Neural progenitor cell (in vitro differentiated cells): Measurements from ENCODE around the gene KIFC3. TPM values are rescaled to one million over a fixed set of nuclear protein-coding genes. Genes with fewer than 3 reads are reported as not detected.

ENCODE experiments used
- DNase-seq: peaks from one replicate; pipeline ENCODE4 v3.0.0-alpha.2; 2016; ENCODE audit warnings: low spot score
- H2AFZ ChIP-seq: fragments of 200-600 bp; sonication (generic); replicated peaks from 2 replicates; pipeline ENCODE4 v1.6.1; 2016; ENCODE audit warnings: antibody characterized with exemption
- H3F3A ChIP-seq: fragments of 200-600 bp; sonication (generic); 2 replicates; pipeline ENCODE4 v1.6.1; 2016; ENCODE audit warnings: antibody characterized with exemption, low read depth
- H3K27ac ChIP-seq: fragments of 200-600 bp; sonication (generic); 2 replicates; pipeline ENCODE4 v1.5.1; 2016; ENCODE audit warnings: mild to moderate bottlenecking
- H3K27me3 ChIP-seq: fragments of 200-600 bp; sonication (generic); 2 replicates; pipeline ENCODE4 v1.6.1; 2016; ENCODE audit warnings: mild to moderate bottlenecking, moderate library complexity
- H3K36me3 ChIP-seq: fragments of 200-600 bp; sonication (generic); 2 replicates; pipeline ENCODE4 v1.5.1; 2016
- H3K4me1 ChIP-seq: fragments of 200-600 bp; sonication (generic); 2 replicates; pipeline ENCODE4 v1.6.1; 2016; ENCODE audit warnings: mixed run types
- H3K4me2 ChIP-seq: fragments of 200-600 bp; sonication (generic); 2 replicates; pipeline ENCODE4 v1.6.1; 2016
- H3K4me3 ChIP-seq: fragments of 200-600 bp; sonication (generic); 2 replicates; pipeline ENCODE4 v1.5.1; 2016
- H3K79me2 ChIP-seq: fragments of 200-600 bp; sonication (generic); 2 replicates; pipeline ENCODE4 v1.6.1; 2016; ENCODE audit warnings: low read depth
- H3K9ac ChIP-seq: fragments of 200-600 bp; sonication (generic); 2 replicates; pipeline ENCODE4 v1.6.1; 2016
- H3K9me3 ChIP-seq: fragments of 200-600 bp; sonication (generic); 2 replicates; pipeline ENCODE4 v1.5.1; 2016; ENCODE audit warnings: low read depth
- H4K20me1 ChIP-seq: fragments of 200-600 bp; sonication (generic); 2 replicates; pipeline ENCODE4 v1.6.1; 2016; ENCODE audit warnings: low read depth
- H3K27ac Mint-ChIP-seq: 3 replicates; pipeline ENCODE4 v1.8.0; 2021; ENCODE audit warnings: mixed read lengths
- H3K27me3 Mint-ChIP-seq: 2 replicates; pipeline ENCODE4 v1.8.0; 2022; ENCODE audit warnings: low read depth, mild to moderate bottlenecking, inconsistent platforms, moderate library complexity, mixed read lengths; ENCODE audit not compliant: insufficient read depth
- H3K36me3 Mint-ChIP-seq: 3 replicates; pipeline ENCODE4 v1.8.0; 2021; ENCODE audit warnings: mixed read lengths
- H3K4me1 Mint-ChIP-seq: 3 replicates; pipeline ENCODE4 v1.8.0; 2021; ENCODE audit warnings: mixed read lengths
- H3K4me3 Mint-ChIP-seq: 3 replicates; pipeline ENCODE4 v1.8.0; 2021; ENCODE audit warnings: mild to moderate bottlenecking, moderate library complexity, mixed read lengths
- H3K9me3 Mint-ChIP-seq: 3 replicates; pipeline ENCODE4 v1.8.0; 2020; ENCODE audit warnings: mixed read lengths
- EZH2 ChIP-seq: fragments of 200-600 bp; sonication (generic); IDR thresholded peaks from 2 replicates; pipeline ENCODE4 v1.6.1; 2017; ENCODE audit warnings: antibody characterized with exemption, mild to moderate bottlenecking, moderate library complexity
- EZH2phosphoT487 ChIP-seq: fragments of 200-600 bp; sonication (generic); IDR thresholded peaks from 2 replicates; pipeline ENCODE4 v1.6.1; 2017; ENCODE audit warnings: antibody characterized with exemption
- total RNA-seq: library from RNA; depleted of rRNA; stranded (reverse); fragments of >200 nt; gene quantifications from 2 replicates; pipeline ENCODE4 v1.2.3, GENCODE V29; 2015; ENCODE audit warnings: low replicate concordance
- TF ChIP-seq, protein P1 (sequence below): fragments of 200-600 bp; sonication (generic); IDR thresholded peaks from 2 replicates; pipeline ENCODE4 v1.5.1; 2017; ENCODE audit warnings: antibody characterized with exemption, mild to moderate bottlenecking

The KIFC3 gene
- total RNA-seq, 1 donor from 2014 or later: 0.28 TPM

DNA sequence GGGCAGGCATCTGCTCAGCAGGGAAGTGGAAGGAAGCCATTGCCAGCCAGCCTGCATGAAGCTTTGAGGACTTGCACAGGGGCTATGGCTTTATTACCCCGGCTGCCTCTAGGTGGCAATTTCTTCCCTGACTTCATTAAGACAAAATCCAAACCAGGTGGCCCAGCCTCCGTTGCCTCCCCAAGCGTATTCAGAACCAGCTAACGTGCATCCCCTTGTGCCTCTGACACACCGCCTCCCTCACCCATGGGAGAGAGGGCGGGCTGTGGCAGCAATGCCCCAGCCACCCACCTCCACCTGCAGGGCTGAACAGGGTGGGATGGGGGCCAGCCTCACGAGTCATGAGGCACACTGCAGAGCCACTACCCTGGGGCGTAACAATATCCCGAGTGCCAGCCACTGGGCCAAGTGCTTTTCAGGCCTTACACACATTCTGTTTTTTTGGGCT, 6.8 kb downstream of the KIFC3 start:
- Histone ChIP-seq H3K9ac (no peak overlapping the region), H3F3A (no peaks in the 10 kb centered on the region), H3K27me3 (peaks cover 43% of the 10 kb centered on the region), H3K36me3 (no peaks in the 10 kb centered on the region), H3K9me3 (no peaks in the 10 kb centered on the region), H3K79me2 (no peaks in the 10 kb centered on the region), H2AFZ (peak overlapping the region; percentile 95), H3K4me3 (no peak overlapping the region), H3K4me1 (peaks cover 13% of the 10 kb centered on the region), H3K4me2 (no peak overlapping the region), H4K20me1 (peaks cover 2% of the 10 kb centered on the region), H3K27ac (no peak overlapping the region)
- no peak overlapping the region for H3K27ac Mint-ChIP-seq
- H3K9me3 Mint-ChIP-seq: no peaks in the 10 kb centered on the region
- peaks cover 2% of the 10 kb centered on the region for H3K36me3 Mint-ChIP-seq
- peak; percentile 78 for DNase-seq
- TF ChIP-seq EZH2 (no peak), EZH2phosphoT487 (no peak)
- TF ChIP-seq, protein P1, sequence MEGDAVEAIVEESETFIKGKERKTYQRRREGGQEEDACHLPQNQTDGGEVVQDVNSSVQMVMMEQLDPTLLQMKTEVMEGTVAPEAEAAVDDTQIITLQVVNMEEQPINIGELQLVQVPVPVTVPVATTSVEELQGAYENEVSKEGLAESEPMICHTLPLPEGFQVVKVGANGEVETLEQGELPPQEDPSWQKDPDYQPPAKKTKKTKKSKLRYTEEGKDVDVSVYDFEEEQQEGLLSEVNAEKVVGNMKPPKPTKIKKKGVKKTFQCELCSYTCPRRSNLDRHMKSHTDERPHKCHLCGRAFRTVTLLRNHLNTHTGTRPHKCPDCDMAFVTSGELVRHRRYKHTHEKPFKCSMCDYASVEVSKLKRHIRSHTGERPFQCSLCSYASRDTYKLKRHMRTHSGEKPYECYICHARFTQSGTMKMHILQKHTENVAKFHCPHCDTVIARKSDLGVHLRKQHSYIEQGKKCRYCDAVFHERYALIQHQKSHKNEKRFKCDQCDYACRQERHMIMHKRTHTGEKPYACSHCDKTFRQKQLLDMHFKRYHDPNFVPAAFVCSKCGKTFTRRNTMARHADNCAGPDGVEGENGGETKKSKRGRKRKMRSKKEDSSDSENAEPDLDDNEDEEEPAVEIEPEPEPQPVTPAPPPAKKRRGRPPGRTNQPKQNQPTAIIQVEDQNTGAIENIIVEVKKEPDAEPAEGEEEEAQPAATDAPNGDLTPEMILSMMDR: peak; percentile 61
- peaks cover 27% of the 10 kb centered on the region for H3K4me1 Mint-ChIP-seq
- no peak overlapping the region for H3K4me3 Mint-ChIP-seq
- H3K27me3 Mint-ChIP-seq: peaks cover 7% of the 10 kb centered on the region

DNA sequence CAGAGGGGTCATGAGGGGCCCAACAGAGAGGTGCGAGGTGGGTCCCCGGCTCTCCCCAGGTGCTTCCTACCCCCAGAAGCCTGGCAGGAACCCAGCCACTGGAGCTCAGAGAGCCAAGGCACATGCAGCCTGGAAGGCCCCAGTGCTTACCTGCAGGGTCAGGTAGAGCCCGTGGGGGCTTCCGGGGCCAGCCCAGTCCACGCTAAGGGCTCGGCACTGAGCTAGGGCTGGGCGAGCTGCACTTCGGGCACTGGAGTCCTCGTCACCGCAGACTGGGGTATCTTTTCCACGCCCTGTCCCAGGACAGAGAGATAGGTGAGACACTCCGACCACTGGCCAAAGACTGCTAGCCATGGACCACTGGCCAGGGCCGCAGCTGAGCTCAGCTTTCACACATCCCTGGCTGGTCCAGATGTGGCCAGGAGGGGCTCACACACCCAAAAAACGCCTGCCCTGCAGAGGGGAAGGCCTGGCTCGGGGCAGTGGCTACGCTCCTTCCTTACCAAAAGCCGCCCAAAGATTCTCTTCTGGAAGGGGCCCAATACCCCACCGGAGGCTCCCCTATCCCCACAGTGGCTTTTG, 7.4 kb downstream of the KIFC3 start:
- Mint-ChIP-seq H3K36me3 (peaks cover 2% of the 10 kb centered on the region), H3K4me3 (no peak overlapping the region), H3K4me1 (peaks cover 23% of the 10 kb centered on the region), H3K9me3 (no peaks in the 10 kb centered on the region), H3K27me3 (peaks cover 7% of the 10 kb centered on the region), H3K27ac (no peak overlapping the region)
- Histone ChIP-seq H3K4me3 (no peak overlapping the region), H3K36me3 (no peaks in the 10 kb centered on the region), H3K79me2 (no peaks in the 10 kb centered on the region), H4K20me1 (no peaks in the 10 kb centered on the region), H3K4me2 (no peak overlapping the region), H3K9me3 (no peaks in the 10 kb centered on the region), H2AFZ (peak overlapping the region; percentile 95), H3K27me3 (peaks cover 38% of the 10 kb centered on the region), H3K9ac (no peak overlapping the region), H3K27ac (no peak overlapping the region), H3K4me1 (peaks cover 13% of the 10 kb centered on the region), H3F3A (no peaks in the 10 kb centered on the region)
- DNase-seq: no peak
- TF ChIP-seq EZH2phosphoT487 (no peak), EZH2 (no peak)
- TF ChIP-seq, protein P1: no peak

DNA sequence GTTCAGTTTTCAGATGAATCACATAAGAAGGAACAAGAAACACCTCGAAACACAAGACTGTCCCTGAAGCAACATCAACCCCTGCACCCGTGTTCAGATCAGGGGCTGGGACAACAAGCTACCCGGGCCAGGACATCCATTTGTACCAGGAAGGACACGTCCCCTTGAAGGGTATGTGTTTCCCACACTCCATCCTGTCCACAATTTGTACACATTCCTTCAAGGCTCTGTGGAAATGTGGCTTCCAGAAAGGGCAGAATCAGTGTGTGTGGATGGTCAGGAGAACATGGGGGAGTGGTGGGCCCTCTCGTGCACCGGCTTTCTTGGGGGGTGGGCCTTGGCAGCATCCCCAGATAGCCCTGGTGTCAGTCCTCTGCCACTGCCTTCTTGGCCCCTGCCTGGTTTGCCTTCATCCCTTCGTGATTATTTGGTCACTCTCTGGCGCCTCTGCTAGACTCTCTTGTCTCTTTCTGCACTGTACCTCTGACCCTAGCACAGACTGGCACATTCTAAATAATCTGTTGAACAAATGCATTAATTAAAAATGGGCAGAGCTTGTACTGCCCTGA, 10.3 kb downstream of the KIFC3 start:
- no peak overlapping the region for H3K27ac Mint-ChIP-seq
- no peaks in the 10 kb centered on the region for H3K9me3 ChIP-seq

More for the DNA sequence above, 10.3 kb downstream of the KIFC3 start:
- peaks cover 15% of the 10 kb centered on the region for H3K4me1 ChIP-seq
- no peak overlapping the region for H3K4me3 ChIP-seq
- no peaks in the 10 kb centered on the region for H3F3A ChIP-seq
- no peaks in the 10 kb centered on the region for H3K36me3 ChIP-seq
- no peak overlapping the region for H2AFZ ChIP-seq
- H3K27ac ChIP-seq: no peak overlapping the region
- H3K79me2 ChIP-seq: no peaks in the 10 kb centered on the region
- H3K4me2 ChIP-seq: no peak overlapping the region
- no peak for DNase-seq
- Mint-ChIP-seq H3K27me3 (peaks cover 2% of the 10 kb centered on the region), H3K9me3 (no peaks in the 10 kb centered on the region), H3K4me1 (peaks cover 4% of the 10 kb centered on the region), H3K4me3 (no peak overlapping the region), H3K36me3 (peaks cover 2% of the 10 kb centered on the region)
- peaks cover 8% of the 10 kb centered on the region for H3K27me3 ChIP-seq
- H3K9ac ChIP-seq: no peak overlapping the region
- TF ChIP-seq, protein P1: no peak
- no peak for TF ChIP-seq EZH2phosphoT487
- TF ChIP-seq EZH2: no peak
- no peaks in the 10 kb centered on the region for H4K20me1 ChIP-seq
